Lower lobe of right lung (tissue), 2 donors: ENCODE results near the gene AATK. TPM values are rescaled to one million over a fixed set of nuclear protein-coding genes. Genes with fewer than 3 reads are reported as not detected.

Experiments used
- ATAC-seq, 2 donors: fragments of 200-7000 bp; cut with Tn5 transposase; one replicate each; pipeline ENCODE4 v1.9.1; 2020 to 2022; ENCODE audit warnings: mild to moderate bottlenecking in 2 of 2, moderate library complexity in 2 of 2
- DNase-seq: peaks from one replicate; pipeline ENCODE4 v3.0.0-alpha.2; 2020
- H3K27ac ChIP-seq: fragments of 200-600 bp; one replicate; pipeline ENCODE4 v1.8.0; 2022
- H3K27me3 ChIP-seq: fragments of 200-600 bp; one replicate; pipeline ENCODE4 v1.8.0; 2022; ENCODE audit warnings: low read depth
- H3K36me3 ChIP-seq: fragments of 200-600 bp; one replicate; pipeline ENCODE4 v1.8.0; 2022; ENCODE audit warnings: mild to moderate bottlenecking
- H3K4me1 ChIP-seq: fragments of 200-600 bp; one replicate; pipeline ENCODE4 v1.8.0; 2022
- H3K4me3 ChIP-seq: fragments of 200-600 bp; one replicate; pipeline ENCODE4 v1.8.0; 2022; ENCODE audit warnings: mild to moderate bottlenecking
- H3K9me3 ChIP-seq: fragments of 200-600 bp; one replicate; pipeline ENCODE4 v1.8.0; 2022
- intact Hi-C: fragments of 100-400 bp; cut with DNase I; formaldehyde crosslinking; loops from one replicate; pipeline ENCODE4 v1.11.0; 2022
- total RNA-seq: library from RNA; stranded (reverse); fragmentation: NEBNext Ultra II Directional; extraction: Animal tissue kit (Norgen Biotek cat#: 25700); gene quantifications from one replicate; pipeline ENCODE4 v1.2.1, GENCODE V29; 2021
- TF ChIP-seq, protein P1 (sequence below): fragments of 200-600 bp; IDR thresholded peaks from one replicate; pipeline ENCODE4 v1.8.0; 2022; ENCODE audit warnings: antibody characterized with exemption, mild to moderate bottlenecking
- donor health status: DM: no; HTN: yes; CAD: no; lungs with severe emphysema.

The AATK gene
- total RNA-seq, 1 donor from 2014 or later: 64.0 TPM

- Histone ChIP-seq H3K9me3 (no peaks in the 10 kb centered on the region), H3K4me1 (no peaks in the 10 kb centered on the region), H3K36me3 (no peaks in the 10 kb centered on the region), H3K27me3 (no peaks in the 10 kb centered on the region), H3K27ac (no peak overlapping the region), H3K4me3 (no peak overlapping the region)
- intact Hi-C loops: no loop called here
- DNase-seq: no peak
- no peak for ATAC-seq
- TF ChIP-seq, protein P1, sequence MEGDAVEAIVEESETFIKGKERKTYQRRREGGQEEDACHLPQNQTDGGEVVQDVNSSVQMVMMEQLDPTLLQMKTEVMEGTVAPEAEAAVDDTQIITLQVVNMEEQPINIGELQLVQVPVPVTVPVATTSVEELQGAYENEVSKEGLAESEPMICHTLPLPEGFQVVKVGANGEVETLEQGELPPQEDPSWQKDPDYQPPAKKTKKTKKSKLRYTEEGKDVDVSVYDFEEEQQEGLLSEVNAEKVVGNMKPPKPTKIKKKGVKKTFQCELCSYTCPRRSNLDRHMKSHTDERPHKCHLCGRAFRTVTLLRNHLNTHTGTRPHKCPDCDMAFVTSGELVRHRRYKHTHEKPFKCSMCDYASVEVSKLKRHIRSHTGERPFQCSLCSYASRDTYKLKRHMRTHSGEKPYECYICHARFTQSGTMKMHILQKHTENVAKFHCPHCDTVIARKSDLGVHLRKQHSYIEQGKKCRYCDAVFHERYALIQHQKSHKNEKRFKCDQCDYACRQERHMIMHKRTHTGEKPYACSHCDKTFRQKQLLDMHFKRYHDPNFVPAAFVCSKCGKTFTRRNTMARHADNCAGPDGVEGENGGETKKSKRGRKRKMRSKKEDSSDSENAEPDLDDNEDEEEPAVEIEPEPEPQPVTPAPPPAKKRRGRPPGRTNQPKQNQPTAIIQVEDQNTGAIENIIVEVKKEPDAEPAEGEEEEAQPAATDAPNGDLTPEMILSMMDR: no peak
Measured at GRCh38 chr17:81209141-81209540, 43.1 kb upstream of the AATK start.

DNA sequence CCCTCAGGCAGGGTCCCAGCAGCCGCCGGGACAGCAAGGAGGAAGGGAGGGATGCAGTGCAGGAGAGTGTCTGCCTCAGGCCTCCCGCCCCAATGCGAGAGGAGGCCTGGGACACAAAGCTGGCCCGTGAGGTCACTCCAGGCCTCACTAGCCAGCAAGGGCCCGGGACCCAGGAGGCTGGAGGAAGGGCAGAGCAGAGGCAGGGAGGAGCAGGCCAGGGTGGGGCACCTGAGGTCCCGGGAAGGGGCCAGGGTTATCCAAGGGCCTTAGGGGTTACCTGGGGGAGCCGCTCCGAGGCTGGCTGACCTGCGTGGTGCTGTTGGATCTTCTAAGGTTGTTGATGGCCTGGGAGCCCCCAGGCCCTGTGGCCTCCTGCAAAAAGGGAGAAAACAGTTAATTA is 42.6 kb upstream of the AATK start:
- intact Hi-C loops: no loop called here
- ATAC-seq: no peak

GRCh38 chr17:81207610-81208581 is 41.9 kb upstream of the AATK start:
- no peak overlapping the region for H3K27ac ChIP-seq
- no peak for DNase-seq
- H3K36me3 ChIP-seq: no peaks in the 10 kb centered on the region
- H3K4me1 ChIP-seq: no peaks in the 10 kb centered on the region
- TF ChIP-seq, protein P1: no peak
- no peaks in the 10 kb centered on the region for H3K27me3 ChIP-seq
- no peaks in the 10 kb centered on the region for H3K9me3 ChIP-seq
- H3K4me3 ChIP-seq: no peak overlapping the region
- ATAC-seq: no peak
- intact Hi-C loops: no loop called here

More for the DNA sequence above, 42.6 kb upstream of the AATK start:
- H3K4me1 ChIP-seq: no peaks in the 10 kb centered on the region
- no peaks in the 10 kb centered on the region for H3K36me3 ChIP-seq
- TF ChIP-seq, protein P1: no peak
- H3K9me3 ChIP-seq: no peaks in the 10 kb centered on the region
- H3K27ac ChIP-seq: no peak overlapping the region
- no peak overlapping the region for H3K4me3 ChIP-seq
- no peak for DNase-seq
- no peaks in the 10 kb centered on the region for H3K27me3 ChIP-seq

DNA sequence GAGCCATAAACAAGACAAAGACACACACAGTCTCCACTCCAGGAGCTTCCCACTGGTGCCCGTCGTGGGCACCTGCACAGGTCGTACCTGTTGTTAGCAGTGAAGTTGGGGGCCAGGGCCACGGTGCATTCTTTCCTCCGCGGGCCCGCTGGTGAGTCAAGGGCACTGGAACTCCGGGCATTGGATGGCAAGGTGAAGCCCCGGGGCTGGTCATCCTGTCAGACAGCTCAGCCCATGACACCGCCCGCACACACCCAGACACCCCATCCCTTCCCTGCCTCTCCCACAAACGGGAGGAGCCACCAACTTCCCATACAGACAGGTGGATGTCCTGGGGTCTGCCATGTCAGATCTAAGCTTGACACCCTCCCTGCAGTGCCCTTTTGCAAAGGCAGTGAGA is 40.6 kb upstream of the AATK start:
- TF ChIP-seq, protein P1: no peak
- intact Hi-C loops: no loop called here

DNA sequence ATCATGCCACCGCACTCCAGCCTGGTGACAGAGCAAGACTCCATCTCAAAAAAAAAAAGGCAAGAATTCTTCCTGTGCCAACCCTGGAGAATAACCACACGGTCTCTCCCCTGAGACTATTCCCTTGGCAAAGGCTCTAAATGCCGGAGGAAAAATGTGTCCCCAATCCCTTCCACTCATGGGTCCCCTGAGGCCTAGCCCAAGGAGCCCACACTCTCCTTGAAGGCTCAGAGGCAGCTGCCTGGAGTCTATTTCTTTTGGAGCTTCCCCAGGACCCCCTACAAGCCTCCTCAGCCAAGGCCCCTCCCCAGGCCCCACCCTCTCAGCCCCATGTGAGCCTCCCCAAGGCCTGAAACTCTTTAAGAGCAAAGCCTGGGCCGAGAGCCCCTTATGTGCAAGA is 40.1 kb upstream of the AATK start:
- Histone ChIP-seq H3K27ac (no peak overlapping the region), H3K4me1 (no peaks in the 10 kb centered on the region), H3K9me3 (no peaks in the 10 kb centered on the region), H3K4me3 (no peak overlapping the region), H3K27me3 (no peaks in the 10 kb centered on the region), H3K36me3 (no peaks in the 10 kb centered on the region)
- TF ChIP-seq, protein P1: no peak
- intact Hi-C loops: no loop called here
- DNase-seq (no peak), ATAC-seq (no peak)

More for the DNA sequence above, 40.6 kb upstream of the AATK start:
- ATAC-seq (no peak), DNase-seq (no peak)
- H3K4me1 ChIP-seq: no peaks in the 10 kb centered on the region
- no peaks in the 10 kb centered on the region for H3K27me3 ChIP-seq
- no peak overlapping the region for H3K27ac ChIP-seq
- H3K36me3 ChIP-seq: no peaks in the 10 kb centered on the region
- H3K9me3 ChIP-seq: no peaks in the 10 kb centered on the region
- no peak overlapping the region for H3K4me3 ChIP-seq
